ENCODE results near the gene GALNTL6. TPM values are rescaled to one million over a fixed set of nuclear protein-coding genes. Genes with fewer than 3 reads are reported as not detected.

The GALNTL6 gene
- total and polyA plus RNA-seq, 9 of the 15 experiments (the other 6 are each of a cell fraction or from before 2014, with no cell fraction given): 0.18 to 0.50 (median 0.29) TPM

DNA sequence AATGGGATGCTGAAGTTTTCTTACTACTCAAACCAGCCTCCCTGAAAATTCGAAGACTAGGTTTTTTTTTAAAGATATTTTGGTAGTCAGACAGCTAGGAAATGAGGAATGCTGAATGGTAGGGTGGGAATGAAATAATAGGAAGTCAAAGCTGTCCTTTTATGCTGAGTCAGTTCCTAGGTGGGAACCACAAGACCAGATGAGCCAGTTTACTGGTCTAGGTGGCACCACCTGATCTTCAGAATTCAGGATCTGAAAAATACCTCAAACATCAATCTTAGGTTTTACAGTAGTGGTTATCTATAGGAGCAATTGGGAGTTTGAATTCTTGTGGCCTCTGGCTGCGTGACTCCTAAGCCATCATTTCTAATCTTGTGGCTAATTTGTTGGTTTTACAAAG, 1172.3 kb downstream of the GALNTL6 start (continued):
- TF ChIP-seq, protein P1, sequence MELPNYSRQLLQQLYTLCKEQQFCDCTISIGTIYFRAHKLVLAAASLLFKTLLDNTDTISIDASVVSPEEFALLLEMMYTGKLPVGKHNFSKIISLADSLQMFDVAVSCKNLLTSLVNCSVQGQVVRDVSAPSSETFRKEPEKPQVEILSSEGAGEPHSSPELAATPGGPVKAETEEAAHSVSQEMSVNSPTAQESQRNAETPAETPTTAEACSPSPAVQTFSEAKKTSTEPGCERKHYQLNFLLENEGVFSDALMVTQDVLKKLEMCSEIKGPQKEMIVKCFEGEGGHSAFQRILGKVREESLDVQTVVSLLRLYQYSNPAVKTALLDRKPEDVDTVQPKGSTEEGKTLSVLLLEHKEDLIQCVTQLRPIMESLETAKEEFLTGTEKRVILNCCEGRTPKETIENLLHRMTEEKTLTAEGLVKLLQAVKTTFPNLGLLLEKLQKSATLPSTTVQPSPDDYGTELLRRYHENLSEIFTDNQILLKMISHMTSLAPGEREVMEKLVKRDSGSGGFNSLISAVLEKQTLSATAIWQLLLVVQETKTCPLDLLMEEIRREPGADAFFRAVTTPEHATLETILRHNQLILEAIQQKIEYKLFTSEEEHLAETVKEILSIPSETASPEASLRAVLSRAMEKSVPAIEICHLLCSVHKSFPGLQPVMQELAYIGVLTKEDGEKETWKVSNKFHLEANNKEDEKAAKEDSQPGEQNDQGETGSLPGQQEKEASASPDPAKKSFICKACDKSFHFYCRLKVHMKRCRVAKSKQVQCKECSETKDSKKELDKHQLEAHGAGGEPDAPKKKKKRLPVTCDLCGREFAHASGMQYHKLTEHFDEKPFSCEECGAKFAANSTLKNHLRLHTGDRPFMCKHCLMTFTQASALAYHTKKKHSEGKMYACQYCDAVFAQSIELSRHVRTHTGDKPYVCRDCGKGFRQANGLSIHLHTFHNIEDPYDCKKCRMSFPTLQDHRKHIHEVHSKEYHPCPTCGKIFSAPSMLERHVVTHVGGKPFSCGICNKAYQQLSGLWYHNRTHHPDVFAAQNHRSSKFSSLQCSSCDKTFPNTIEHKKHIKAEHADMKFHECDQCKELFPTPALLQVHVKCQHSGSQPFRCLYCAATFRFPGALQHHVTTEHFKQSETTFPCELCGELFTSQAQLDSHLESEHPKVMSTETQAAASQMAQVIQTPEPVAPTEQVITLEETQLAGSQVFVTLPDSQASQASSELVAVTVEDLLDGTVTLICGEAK (IDR thresholded peaks at IDR 0.05): no peak
- TF ChIP-seq, protein P1 (CRISPR knock-in tag; IDR thresholded peaks at IDR 0.05): no peak
- TF ChIP-seq MAFK (IDR thresholded peaks at IDR 0.05; ENCODE audit: low read length): peak; percentile 86
- no peak for TF ChIP-seq MED1 (CRISPR knock-in tag; IDR thresholded peaks at IDR 0.05; ENCODE audit: borderline replicate concordance)
- peak; percentile 70 for TF ChIP-seq MAFG (tag; conservative IDR thresholded peaks at IDR 0.05)
- TF ChIP-seq DIDO1 (tag; IDR thresholded peaks at IDR 0.05; ENCODE audit: low read depth): no peak
- TF ChIP-seq, protein P2, sequence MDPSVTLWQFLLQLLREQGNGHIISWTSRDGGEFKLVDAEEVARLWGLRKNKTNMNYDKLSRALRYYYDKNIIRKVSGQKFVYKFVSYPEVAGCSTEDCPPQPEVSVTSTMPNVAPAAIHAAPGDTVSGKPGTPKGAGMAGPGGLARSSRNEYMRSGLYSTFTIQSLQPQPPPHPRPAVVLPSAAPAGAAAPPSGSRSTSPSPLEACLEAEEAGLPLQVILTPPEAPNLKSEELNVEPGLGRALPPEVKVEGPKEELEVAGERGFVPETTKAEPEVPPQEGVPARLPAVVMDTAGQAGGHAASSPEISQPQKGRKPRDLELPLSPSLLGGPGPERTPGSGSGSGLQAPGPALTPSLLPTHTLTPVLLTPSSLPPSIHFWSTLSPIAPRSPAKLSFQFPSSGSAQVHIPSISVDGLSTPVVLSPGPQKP (CRISPR knock-in tag; IDR thresholded peaks at IDR 0.05): no peak
- 0 out of 2 replicates have a peak, but pooled peaks have one; percentile 35 for TF ChIP-seq NFE2 (IDR thresholded peaks at IDR 0.05; ENCODE audit: low read depth)
- TF ChIP-seq SRF (CRISPR knock-in tag; IDR thresholded peaks at IDR 0.05): no peak
- TF ChIP-seq, protein P3, sequence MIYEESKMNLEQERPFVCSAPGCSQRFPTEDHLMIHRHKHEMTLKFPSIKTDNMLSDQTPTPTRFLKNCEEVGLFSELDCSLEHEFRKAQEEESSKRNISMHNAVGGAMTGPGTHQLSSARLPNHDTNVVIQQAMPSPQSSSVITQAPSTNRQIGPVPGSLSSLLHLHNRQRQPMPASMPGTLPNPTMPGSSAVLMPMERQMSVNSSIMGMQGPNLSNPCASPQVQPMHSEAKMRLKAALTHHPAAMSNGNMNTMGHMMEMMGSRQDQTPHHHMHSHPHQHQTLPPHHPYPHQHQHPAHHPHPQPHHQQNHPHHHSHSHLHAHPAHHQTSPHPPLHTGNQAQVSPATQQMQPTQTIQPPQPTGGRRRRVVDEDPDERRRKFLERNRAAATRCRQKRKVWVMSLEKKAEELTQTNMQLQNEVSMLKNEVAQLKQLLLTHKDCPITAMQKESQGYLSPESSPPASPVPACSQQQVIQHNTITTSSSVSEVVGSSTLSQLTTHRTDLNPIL (CRISPR knock-in tag; IDR thresholded peaks at IDR 0.05): no peak
- TF ChIP-seq, protein P4, sequence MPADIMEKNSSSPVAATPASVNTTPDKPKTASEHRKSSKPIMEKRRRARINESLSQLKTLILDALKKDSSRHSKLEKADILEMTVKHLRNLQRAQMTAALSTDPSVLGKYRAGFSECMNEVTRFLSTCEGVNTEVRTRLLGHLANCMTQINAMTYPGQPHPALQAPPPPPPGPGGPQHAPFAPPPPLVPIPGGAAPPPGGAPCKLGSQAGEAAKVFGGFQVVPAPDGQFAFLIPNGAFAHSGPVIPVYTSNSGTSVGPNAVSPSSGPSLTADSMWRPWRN (IDR thresholded peaks at IDR 0.05; ENCODE audit: low read depth): no peak
- TF ChIP-seq, protein P5, sequence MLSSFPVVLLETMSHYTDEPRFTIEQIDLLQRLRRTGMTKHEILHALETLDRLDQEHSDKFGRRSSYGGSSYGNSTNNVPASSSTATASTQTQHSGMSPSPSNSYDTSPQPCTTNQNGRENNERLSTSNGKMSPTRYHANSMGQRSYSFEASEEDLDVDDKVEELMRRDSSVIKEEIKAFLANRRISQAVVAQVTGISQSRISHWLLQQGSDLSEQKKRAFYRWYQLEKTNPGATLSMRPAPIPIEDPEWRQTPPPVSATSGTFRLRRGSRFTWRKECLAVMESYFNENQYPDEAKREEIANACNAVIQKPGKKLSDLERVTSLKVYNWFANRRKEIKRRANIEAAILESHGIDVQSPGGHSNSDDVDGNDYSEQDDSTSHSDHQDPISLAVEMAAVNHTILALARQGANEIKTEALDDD (IDR thresholded peaks at IDR 0.05): no peak
- TF ChIP-seq ZNF239 (CRISPR knock-in tag; IDR thresholded peaks at IDR 0.05): no peak
- no peak for TF ChIP-seq HNRNPUL1 (IDR thresholded peaks at IDR 0.05; ENCODE audit: low read length)
- TF ChIP-seq C11orf30 (IDR thresholded peaks at IDR 0.05; ENCODE audit: low read depth): peak; percentile 87

Measured in K562 (cell line).